Stimulated activated CD8-positive, alpha-beta memory T cell treated with anti-CD3 and anti-CD28 coated beads, Interleukin-2, amount 100 ng/mL, for 48 hours (primary cell): ENCODE results near the gene SSMEM1.
"Not testable (repeated sequence)": the region's sequence is repeated elsewhere in the genome, so short reads cannot be mapped to it uniquely, and the experiment has no call there.

Experiments
- DNase-seq, 2 donors: peaks; one replicate each; pipeline ENCODE4 v3.0.0-alpha.2; 2020; ENCODE audit warnings: low read depth in 2 of 2

SSMEM1 gene

GRCh38 chr7:130213828-130214227 is 6.2 kb downstream of the SSMEM1 start:
- no peak for DNase-seq

- no peak for DNase-seq
Observed at GRCh38 chr7:130216025-130216424, 8.4 kb downstream of the SSMEM1 start.

GRCh38 chr7:130216750-130217149 is 9.1 kb downstream of the SSMEM1 start:
- DNase-seq, result no peak

GRCh38 chr7:130218806-130219620 is 11.4 kb downstream of the SSMEM1 start:
- DNase-seq, result no peak

- no peak for DNase-seq
Observed at GRCh38 chr7:130219871-130220270, 12.2 kb downstream of the SSMEM1 start.

GRCh38 chr7:130221746-130222145 is 14.1 kb downstream of the SSMEM1 start:
- no peak for DNase-seq

GRCh38 chr7:130223646-130224045 is 16.0 kb downstream of the SSMEM1 start:
- DNase-seq, result no peak

GRCh38 chr7:130224210-130224609 is 16.6 kb downstream of the SSMEM1 start:
- no peak for DNase-seq

- DNase-seq, result not testable (repeated sequence)
Observed at GRCh38 chr7:130224923-130225322, 17.3 kb downstream of the SSMEM1 start.

- DNase-seq, result no peak
Observed at GRCh38 chr7:130226333-130226732, 18.7 kb downstream of the SSMEM1 start.

GRCh38 chr7:130227883-130228575 is 20.4 kb downstream of the SSMEM1 start:
- DNase-seq, result no peak

- DNase-seq, result no peak
Observed at GRCh38 chr7:130228840-130229502, 21.3 kb downstream of the SSMEM1 start.

- not testable (repeated sequence) for DNase-seq
Observed at GRCh38 chr7:130229981-130230380, 22.3 kb downstream of the SSMEM1 start.

- DNase-seq, result no peak
Observed at GRCh38 chr7:130231792-130232191, 24.1 kb downstream of the SSMEM1 start.

GRCh38 chr7:130232209-130232608 is 24.5 kb downstream of the SSMEM1 start:
- no peak for DNase-seq

- DNase-seq, result no peak
Observed at GRCh38 chr7:130234078-130234477, 26.4 kb downstream of the SSMEM1 start.

GRCh38 chr7:130236361-130236760 is 28.7 kb downstream of the SSMEM1 start:
- not testable (repeated sequence) for DNase-seq

GRCh38 chr7:130240240-130240639 is 32.6 kb downstream of the SSMEM1 start:
- no peak for DNase-seq

GRCh38 chr7:130242198-130243014 is 34.7 kb downstream of the SSMEM1 start:
- peak; percentile 34 to 47 for DNase-seq

- DNase-seq, result not testable (repeated sequence)
Observed at GRCh38 chr7:130243486-130243885, 35.8 kb downstream of the SSMEM1 start.

- not testable (repeated sequence) for DNase-seq
Observed at GRCh38 chr7:130246491-130246890, 38.8 kb downstream of the SSMEM1 start.

- not testable (repeated sequence) for DNase-seq
Observed at GRCh38 chr7:130248842-130249241, 41.2 kb downstream of the SSMEM1 start.
